OCI-LY7 (cell line): ENCODE measurements around the gene NOVA2. TPM values are rescaled to one million over a fixed set of nuclear protein-coding genes. Genes with fewer than 3 reads are reported as not detected.

Source experiments
- BruUV-seq: library from RNA; stranded (reverse); fragments of 400-500 nt; replicated peaks from 2 replicates; lab custom pipeline; 2021; lab: Mats Ljungman, UMichigan
- CTCF ChIA-PET: fragments of 300-600 bp; sonication (Branson Sonifier 250); formaldehyde crosslinking; loops from one replicate; lab custom pipeline; 2022; ENCODE audit warnings: antibody characterized with exemption; ENCODE audit not compliant: unreplicated experiment; lab: Charles Lee
- POLR2A ChIA-PET: fragments of 300-600 bp; sonication (Branson Sonifier 250); formaldehyde crosslinking; loops from one replicate; lab custom pipeline; 2022; ENCODE audit warnings: antibody characterized with exemption; lab: Charles Lee
- DNase-seq: peaks from one replicate; pipeline ENCODE4 v3.0.0-alpha.2; 2015; ENCODE audit warnings: low spot score
- H2AFZ ChIP-seq: fragments of 200-600 bp; sonication (generic), shearing (Covaris generic); 2 replicates; pipeline ENCODE4 v1.6.1; 2014; ENCODE audit warnings: mild to moderate bottlenecking, antibody characterized with exemption, low read length, moderate library complexity
- H3K27ac ChIP-seq: fragments of 200-600 bp; sonication (generic); 2 replicates; pipeline ENCODE4 v1.5.1; 2014; ENCODE audit warnings: mixed run types, low read depth, mild to moderate bottlenecking, moderate library complexity, low read length, inconsistent platforms; ENCODE audit not compliant: poor library complexity, severe bottlenecking
- H3K36me3 ChIP-seq: fragments of 200-600 bp; sonication (generic); 2 replicates; pipeline ENCODE4 v1.6.1; 2014; ENCODE audit warnings: mild to moderate bottlenecking, antibody characterized with exemption, low read length, moderate library complexity, mixed read lengths; ENCODE audit not compliant: insufficient read depth
- H3K4me1 ChIP-seq: fragments of 200-600 bp; sonication (generic); 2 replicates; pipeline ENCODE4 v1.5.1; 2014; ENCODE audit warnings: mild to moderate bottlenecking, low read length; ENCODE audit not compliant: insufficient read depth, poor library complexity, severe bottlenecking
- H3K4me2 ChIP-seq: fragments of 200-600 bp; sonication (generic); 2 replicates; pipeline ENCODE4 v1.6.1; 2014; ENCODE audit warnings: mild to moderate bottlenecking, low read length
- H3K4me3 ChIP-seq: fragments of 200-600 bp; sonication (generic); 2 replicates; pipeline ENCODE4 v1.5.1; 2014; ENCODE audit warnings: mild to moderate bottlenecking, low read depth, low read length; ENCODE audit not compliant: poor library complexity, severe bottlenecking
- H3K79me2 ChIP-seq: fragments of 200-600 bp; sonication (generic); 2 replicates; pipeline ENCODE4 v1.6.1; 2016; ENCODE audit warnings: low read depth, mild to moderate bottlenecking, low read length, moderate library complexity, mixed read lengths; ENCODE audit not compliant: insufficient read depth
- H3K9me2 ChIP-seq: fragments of 200-600 bp; sonication (generic); 2 replicates; pipeline ENCODE4 v1.6.1; 2016; ENCODE audit warnings: mild to moderate bottlenecking, low read length, mixed read lengths; ENCODE audit not compliant: insufficient read depth
- H3K9me3 ChIP-seq: fragments of 200-600 bp; sonication (generic); 2 replicates; pipeline ENCODE4 v1.6.1; 2014; ENCODE audit warnings: mild to moderate bottlenecking, mixed run types, low read length, mixed read lengths
- H4K20me1 ChIP-seq: fragments of 200-600 bp; sonication (generic); 2 replicates; pipeline ENCODE4 v1.6.1; 2014; ENCODE audit warnings: mild to moderate bottlenecking, antibody characterized with exemption, low read length, moderate library complexity, mixed read lengths; ENCODE audit not compliant: insufficient read depth
- CTCF ChIP-seq: fragments of 200-600 bp; sonication (generic); conservative IDR thresholded peaks from 2 replicates; pipeline ENCODE4 v1.5.1; 2014; ENCODE audit warnings: mild to moderate bottlenecking, antibody characterized with exemption, low read length, moderate library complexity, mixed read lengths
- EZH2phosphoT487 ChIP-seq: fragments of 200-600 bp; sonication (generic); IDR thresholded peaks from 2 replicates; pipeline ENCODE4 v1.6.1; 2018; ENCODE audit warnings: low read depth, borderline replicate concordance, mild to moderate bottlenecking, mixed run types, antibody characterized with exemption, low read length, moderate library complexity, mixed read lengths
- intact Hi-C: fragments of 100-400 bp; cut with micrococcal nuclease; formaldehyde crosslinking; loops from one replicate; pipeline ENCODE4 v1.10.0; 2022; ENCODE audit not compliant: unreplicated experiment
- total RNA-seq, 2 experiments: library from RNA; depleted of rRNA in 1 of 2; stranded (reverse); fragments of >200 nt in 1 of 2; shearing (Covaris generic) in 1 of 2; gene quantifications; 2 replicates each; pipeline ENCODE4 v1.2.3, GENCODE V29; 2014 to 2022

NOVA2 gene
- total RNA-seq, 2 experiments from 2014 or later = 0.19 TPM; not detected in 1

- no TSS peak for BruUV-seq
- H3K4me3 ChIP-seq = no peak overlapping the region
- peaks cover 4% of the 10 kb centered on the region; the same call in 1 of the 2 replicates for H3K36me3 ChIP-seq
- DNase-seq = no peak
- no peak for TF ChIP-seq CTCF
- no peaks in the 10 kb centered on the region for H4K20me1 ChIP-seq
- intact Hi-C loops = no loop called here
- no peaks in the 10 kb centered on the region for H3K79me2 ChIP-seq
- CTCF ChIA-PET = no interaction called here
- no peak overlapping the region for H2AFZ ChIP-seq
- no peak overlapping the region for H3K4me2 ChIP-seq
- POLR2A ChIA-PET = no interaction called here
- H3K9me3 ChIP-seq = no peaks in the 10 kb centered on the region
- H3K4me1 ChIP-seq = peaks cover 14% of the 10 kb centered on the region
- no peaks in the 10 kb centered on the region for H3K9me2 ChIP-seq
- H3K27ac ChIP-seq = no peak overlapping the region
Measured at GRCh38 chr19:46002678-46003275, 29.1 kb upstream of the NOVA2 start.

DNA sequence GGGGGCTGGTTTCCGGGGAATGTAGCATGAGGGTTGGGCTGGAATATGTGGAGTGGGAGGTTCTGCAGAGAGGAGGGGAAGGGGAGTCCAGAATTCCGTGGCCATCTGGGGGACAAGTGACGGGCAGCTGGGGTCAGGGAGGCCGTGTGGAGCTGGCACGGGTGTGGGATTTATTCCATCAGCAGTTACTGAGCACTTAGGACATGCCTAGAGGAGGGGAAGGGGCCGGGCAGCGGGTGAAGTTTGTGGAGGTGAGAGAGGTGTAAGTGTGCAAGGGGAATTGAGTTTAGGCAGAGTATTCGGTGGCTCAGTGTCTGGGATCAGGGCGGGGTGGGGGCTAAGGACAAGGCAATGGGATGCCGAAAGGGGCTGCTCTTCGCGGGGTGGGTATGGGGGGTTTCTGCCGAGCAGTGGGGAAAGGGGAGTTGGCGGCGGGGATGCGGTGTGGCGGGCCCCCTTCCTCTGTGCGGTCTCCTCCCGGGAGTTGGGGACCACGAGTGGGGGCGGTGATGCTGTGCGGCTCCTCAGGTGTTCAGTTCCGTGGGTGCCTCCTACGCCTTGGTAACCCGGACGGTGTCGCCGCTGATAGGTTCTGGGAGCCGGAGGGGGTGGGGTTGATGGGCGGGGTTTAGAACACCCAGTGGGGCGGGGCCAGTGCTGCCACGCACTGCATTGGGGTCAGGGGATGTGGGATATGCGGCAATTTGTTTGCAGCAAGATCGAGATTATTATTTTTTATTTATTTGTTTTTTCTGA lies 27.0 kb upstream of the NOVA2 start:
- Histone ChIP-seq H3K9me2 (no peaks in the 10 kb centered on the region), H3K9me3 (no peaks in the 10 kb centered on the region), H3K4me1 (peaks cover 19% of the 10 kb centered on the region), H3K36me3 (peaks cover 9% of the 10 kb centered on the region; the same call in 1 of the 2 replicates), H3K27ac (no peak overlapping the region), H2AFZ (0 out of 2 replicates have a peak overlapping the region, but pooled peaks have one; percentile 28), H3K4me2 (peak overlapping the region; percentile 79), H3K79me2 (peaks cover 6% of the 10 kb centered on the region; the same call in 1 of the 2 replicates), H3K4me3 (peak overlapping the region; percentile 65), H4K20me1 (no peaks in the 10 kb centered on the region)
- POLR2A ChIA-PET = interaction anchor here (0.5 kb wide), 1 partner anchor 810 kb away, joined by 3 read pairs; no protein-coding TSS in a partner anchor
- DNase-seq = peak; percentile 81
- BruUV-seq = no TSS peak
- TF ChIP-seq CTCF (no peak), EZH2phosphoT487 (no peak)
- CTCF ChIA-PET = no interaction called here
- intact Hi-C loops = no loop called here
